ENCODE results near the gene LAYN. TPM values are rescaled to one million over a fixed set of nuclear protein-coding genes. Genes with fewer than 3 reads are reported as not detected.

The LAYN gene
- total and polyA plus RNA-seq, 9 of the 15 experiments (the other 6 are each of a cell fraction or from before 2014, with no cell fraction given) = not detected

GRCh38 chr11:111603611-111604130, 63.2 kb downstream of the LAYN start:
- DNase-seq (ENCODE audit: extremely low read depth in 1 of 4, low spot score in 3 of 4) (no peak), ATAC-seq (no peak), FAIRE-seq (no peak)
- no peak overlapping the region for H2AFZ ChIP-seq (ENCODE audit: low read depth, low read length)
- 12% methylated on average over 7 of the region's 7 CpGs for WGBS (ENCODE audit: insufficient coverage, low coverage, missing lambda C conversion rate)
- POLR2A ChIA-PET = interaction anchor here (1.0 to 1.3 kb wide), 3 partner anchors 14 to 167 kb away, joined by 3 to 4 read pairs (median 3); no protein-coding TSS in a partner anchor
- in situ Hi-C loops (cut with MboI) = loop anchor here (5.0 to 10.0 kb wide), 4 partner anchors 174 to 621 kb away; partner anchors contain the start of gene PTS
- no TSS peak for BruUV-seq (replicated peaks)
- H3K9me1 ChIP-seq (ENCODE audit: control insufficient read depth, insufficient read depth, low read length) = no peaks in the 10 kb centered on the region
- H3K4me2 ChIP-seq (ENCODE audit: insufficient read depth, low read length) = peak overlapping the region; percentile 82
- peak overlapping the region; percentile 80 to 99; a peak in 2 of 4 replicates for H3K9ac ChIP-seq (ENCODE audit: insufficient read depth in 1 of 2, low read depth in 2 of 2, low read length in 2 of 2)
- H4K20me1 ChIP-seq (replicated peaks; ENCODE audit: control insufficient read depth, insufficient read depth, low read length) = 0 out of 2 replicates have a peak, but pooled peaks cover 4% of the 10 kb centered on the region
- CTCF ChIA-PET (ENCODE audit: low intra/inter-chr PET ratio) = interaction anchor here (1.1 to 5.8 kb wide), 3 partner anchors 173 to 677 kb away, joined by 3 to 38 read pairs (median 7); no protein-coding TSS in a partner anchor
- intact Hi-C loops (cut with micrococcal nuclease) = loop anchor here (5.0 to 10.0 kb wide), 4 partner anchors 36 to 681 kb away; no protein-coding TSS in a partner anchor
- H3K27me3 ChIP-seq (ENCODE audit: control insufficient read depth in 2 of 2, insufficient read depth in 2 of 2, low read length in 2 of 2) = no peaks in the 10 kb centered on the region
- no peaks in the 10 kb centered on the region for H3K9me3 ChIP-seq (replicated peaks; ENCODE audit: control insufficient read depth, insufficient read depth, low read depth, low read length)
- peaks cover 12 to 17% of the 10 kb centered on the region in 2 experiments; a peak in 4 of 5 replicates for H3K4me1 ChIP-seq (replicated peaks in 1 of 2; ENCODE audit: control insufficient read depth in 2 of 2, insufficient read depth in 2 of 2, low read length in 2 of 2)
- no peaks in the 10 kb centered on the region for H3K36me3 ChIP-seq (ENCODE audit: control insufficient read depth, insufficient read depth, low read length)
- 0 out of 2 replicates have a peak, but pooled peaks have one; percentile 7 for TF ChIP-seq GATAD2B (IDR thresholded peaks at IDR 0.05; ENCODE audit: borderline replicate concordance)
- no peak for TF ChIP-seq ZNF668 (CRISPR knock-in tag; IDR thresholded peaks at IDR 0.05)
- TF ChIP-seq KDM1A (IDR thresholded peaks at IDR 0.05) = peak; percentile 29 to 39; a peak in 3 of 4 replicates
- peak overlapping the region; percentile 66 for H3K4me3 ChIP-seq
- H3K79me2 ChIP-seq (ENCODE audit: control insufficient read depth, insufficient read depth, low read length) = peaks cover 52% of the 10 kb centered on the region
- peak overlapping the region; percentile 84; the same call in 1 of the 3 replicates for H3K27ac ChIP-seq (ENCODE audit: extremely low read depth, low read depth, low read length)

Measured in K562 (cell line).